MM.1S (cell line): ENCODE results near the gene CDC20.

Experiments
- DNase-seq: peaks from one replicate; pipeline ENCODE4 v3.0.0-alpha.2; 2015
- H2AFZ ChIP-seq: fragments of 300-600 bp; sonication (generic); 2 replicates; pipeline ENCODE4 v1.6.0; 2016; ENCODE audit warnings: antibody characterized with exemption, low read length
- H3F3A ChIP-seq: fragments of 300-600 bp; sonication (generic); 2 replicates; pipeline ENCODE4 v1.6.1; 2016; ENCODE audit warnings: mild to moderate bottlenecking, antibody characterized with exemption, low read length, moderate library complexity, mixed read lengths; ENCODE audit not compliant: insufficient read depth
- H3K27ac ChIP-seq: fragments of 300-600 bp; sonication (generic); 2 replicates; pipeline ENCODE4 v1.5.1; 2016; ENCODE audit warnings: mild to moderate bottlenecking, low read length
- H3K27me3 ChIP-seq: fragments of 300-600 bp; sonication (generic); replicated peaks from 2 replicates; pipeline ENCODE4 v1.6.0; 2016; ENCODE audit warnings: low read length; ENCODE audit not compliant: insufficient read depth
- H3K36me3 ChIP-seq: fragments of 300-600 bp; sonication (generic); replicated peaks from 2 replicates; pipeline ENCODE4 v1.6.1; 2016; ENCODE audit warnings: mild to moderate bottlenecking, low read length, mixed read lengths; ENCODE audit not compliant: insufficient read depth
- H3K4me1 ChIP-seq: fragments of 300-600 bp; sonication (generic); 2 replicates; pipeline ENCODE4 v1.6.1; 2016; ENCODE audit warnings: low read length, mixed read lengths
- H3K4me2 ChIP-seq: fragments of 300-600 bp; sonication (generic); 2 replicates; pipeline ENCODE4 v1.6.0; 2016; ENCODE audit warnings: low read depth, low read length
- H3K4me3 ChIP-seq: fragments of 300-600 bp; sonication (generic); 2 replicates; pipeline ENCODE4 v1.5.1; 2016; ENCODE audit warnings: low read length, mixed read lengths
- H3K79me2 ChIP-seq: fragments of 300-600 bp; sonication (generic); 2 replicates; pipeline ENCODE4 v1.6.1; 2016; ENCODE audit warnings: mixed run types, low read length, mixed read lengths
- H3K9ac ChIP-seq: fragments of 300-600 bp; sonication (generic); 2 replicates; pipeline ENCODE4 v1.6.1; 2016; ENCODE audit warnings: low read length, mixed read lengths
- H3K9me2 ChIP-seq: fragments of 300-600 bp; sonication (generic); replicated peaks from 2 replicates; pipeline ENCODE4 v1.6.1; 2016; ENCODE audit warnings: mild to moderate bottlenecking, low read length, mixed read lengths; ENCODE audit not compliant: insufficient read depth
- H3K9me3 ChIP-seq: fragments of 300-600 bp; sonication (generic); replicated peaks from 2 replicates; pipeline ENCODE4 v1.6.1; 2016; ENCODE audit warnings: mild to moderate bottlenecking, low read length, mixed read lengths; ENCODE audit not compliant: insufficient read depth
- H4K20me1 ChIP-seq: fragments of 300-600 bp; sonication (generic); 2 replicates; pipeline ENCODE4 v1.6.1; 2016; ENCODE audit warnings: mild to moderate bottlenecking, low read length, moderate library complexity, mixed read lengths; ENCODE audit not compliant: insufficient read depth
- CTCF ChIP-seq: fragments of 300-600 bp; sonication (generic); IDR thresholded peaks from 2 replicates; pipeline ENCODE4 v1.5.1; 2016; ENCODE audit warnings: antibody characterized with exemption, low read length, mixed read lengths
- EZH2 ChIP-seq: fragments of 300-600 bp; sonication (generic); optimal IDR thresholded peaks from 2 replicates; pipeline ENCODE3; 2017; ENCODE audit warnings: low read depth, mild to moderate bottlenecking, antibody characterized with exemption, low read length, mixed read lengths
- EZH2phosphoT487 ChIP-seq: fragments of 300-600 bp; sonication (generic); IDR thresholded peaks from 2 replicates; pipeline ENCODE4 v1.6.1; 2018; ENCODE audit warnings: antibody characterized with exemption, low read length

CDC20 gene

DNA sequence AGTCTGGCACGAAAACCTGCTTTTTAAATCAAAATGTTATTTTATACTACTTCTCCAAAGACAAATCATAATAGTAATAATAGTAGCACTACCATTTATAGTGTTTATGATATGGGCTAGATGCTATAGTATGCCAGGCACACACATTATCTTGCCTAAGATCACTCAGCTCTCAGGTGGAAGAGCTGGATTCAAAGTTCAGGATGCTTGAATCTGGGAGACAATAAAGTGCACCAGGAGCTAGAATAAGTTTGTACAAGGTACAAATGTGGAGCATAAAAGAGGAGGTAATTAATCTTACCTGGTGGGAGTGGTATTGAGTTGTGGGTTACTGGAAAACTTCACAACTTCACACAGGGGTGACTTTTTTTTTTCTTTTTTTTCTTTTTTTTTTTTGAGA lies 19.1 kb downstream of the CDC20 start:
- Histone ChIP-seq H3K9me2 (no peaks in the 10 kb centered on the region), H3K27me3 (no peaks in the 10 kb centered on the region), H3K79me2 (no peaks in the 10 kb centered on the region), H3K36me3 (0 out of 2 replicates have a peak, but pooled peaks cover under 1% of the 10 kb centered on the region), H3K4me1 (no peaks in the 10 kb centered on the region), H3K9ac (no peak overlapping the region), H3K4me2 (no peak overlapping the region), H4K20me1 (no peaks in the 10 kb centered on the region), H3K4me3 (no peak overlapping the region), H2AFZ (no peak overlapping the region), H3F3A (no peaks in the 10 kb centered on the region), H3K27ac (no peak overlapping the region), H3K9me3 (no peaks in the 10 kb centered on the region)
- no peak for DNase-seq
- no peak for TF ChIP-seq CTCF
- no peak for TF ChIP-seq EZH2
- TF ChIP-seq EZH2phosphoT487, result no peak

- H3K27me3 ChIP-seq, result no peaks in the 10 kb centered on the region
- no peaks in the 10 kb centered on the region for H3F3A ChIP-seq
- TF ChIP-seq CTCF (no peak), EZH2phosphoT487 (no peak), EZH2 (no peak)
- no peaks in the 10 kb centered on the region for H3K9me3 ChIP-seq
- no peak overlapping the region for H3K4me2 ChIP-seq
- no peaks in the 10 kb centered on the region for H3K4me1 ChIP-seq
- no peak overlapping the region for H3K9ac ChIP-seq
- no peaks in the 10 kb centered on the region for H3K9me2 ChIP-seq
- no peak overlapping the region for H2AFZ ChIP-seq
- no peak for DNase-seq
- H3K4me3 ChIP-seq, result no peak overlapping the region
- H3K36me3 ChIP-seq, result 0 out of 2 replicates have a peak, but pooled peaks cover 9% of the 10 kb centered on the region
- H3K79me2 ChIP-seq, result no peaks in the 10 kb centered on the region
- H3K27ac ChIP-seq, result no peak overlapping the region
- H4K20me1 ChIP-seq, result no peaks in the 10 kb centered on the region
Measured at GRCh38 chr1:43379476-43379875, 20.7 kb downstream of the CDC20 start.

DNA sequence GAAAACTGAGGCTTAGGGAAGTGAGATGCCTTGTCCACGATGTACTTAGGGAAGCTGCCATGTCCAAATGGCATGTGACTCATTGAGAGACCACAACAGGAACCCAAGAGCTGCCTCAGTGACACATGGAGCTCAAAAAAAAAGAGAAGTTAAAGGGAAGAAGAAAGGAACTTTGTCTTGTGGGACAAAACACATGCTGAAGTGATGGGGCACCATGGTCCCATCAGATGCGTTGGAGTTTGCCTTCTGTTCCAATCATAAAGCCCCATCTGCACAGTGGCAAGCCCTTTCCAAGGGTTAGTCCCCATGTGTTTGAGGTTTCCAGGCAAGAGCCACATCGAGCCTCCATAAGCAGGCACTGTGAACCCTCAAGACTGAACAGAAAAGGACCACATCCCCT lies 22.8 kb downstream of the CDC20 start:
- no peak for DNase-seq
- TF ChIP-seq EZH2phosphoT487 (no peak), CTCF (no peak)
- Histone ChIP-seq H3K36me3 (0 out of 2 replicates have a peak, but pooled peaks cover 18% of the 10 kb centered on the region), H4K20me1 (no peaks in the 10 kb centered on the region), H3K4me1 (no peaks in the 10 kb centered on the region), H3K4me3 (no peak overlapping the region), H3K9me3 (no peaks in the 10 kb centered on the region), H3K9me2 (no peaks in the 10 kb centered on the region), H3K9ac (no peak overlapping the region), H3K27me3 (no peaks in the 10 kb centered on the region), H3F3A (no peaks in the 10 kb centered on the region), H3K27ac (no peak overlapping the region), H3K79me2 (0 out of 2 replicates have a peak, but pooled peaks cover 1% of the 10 kb centered on the region), H2AFZ (no peak overlapping the region), H3K4me2 (no peak overlapping the region)
